ENCODE data around the gene HERPUD1. TPM values are rescaled to one million over a fixed set of nuclear protein-coding genes. Genes with fewer than 3 reads are reported as not detected.
A peak's percentile ranks its signal among the peaks of the same experiment; 100 is the strongest.

HERPUD1 gene
- total and polyA plus RNA-seq, 2 of the 13 experiments (the other 11 are each of a cell fraction or from before 2014, with no cell fraction given), result 96.2 to 323 TPM

DNA sequence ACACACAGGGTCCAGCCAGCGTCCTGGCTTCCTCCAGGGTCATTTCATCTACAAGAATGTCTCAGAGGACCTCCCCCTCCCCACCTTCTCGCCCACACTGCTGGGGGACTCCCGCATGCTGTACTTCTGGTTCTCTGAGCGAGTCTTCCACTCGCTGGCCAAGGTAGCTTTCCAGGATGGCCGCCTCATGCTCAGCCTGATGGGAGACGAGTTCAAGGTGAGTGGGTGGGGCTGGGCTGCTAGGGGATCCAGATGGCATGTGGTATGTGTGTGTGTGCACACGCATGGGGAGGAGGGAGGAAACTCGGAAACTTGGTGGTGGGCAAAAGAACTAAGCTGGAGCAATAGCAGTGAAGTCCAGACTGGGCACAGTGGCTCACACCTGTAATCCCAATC, 41.4 kb downstream of the HERPUD1 start (continued):
- TF ChIP-seq HES4 (CRISPR knock-in tag; IDR thresholded peaks at IDR 0.05; ENCODE audit: borderline replicate concordance) (no peak), BRD4 (CRISPR knock-in tag; IDR thresholded peaks at IDR 0.05) (no peak), THAP8 (CRISPR knock-in tag; IDR thresholded peaks at IDR 0.05; ENCODE audit: borderline replicate concordance) (no peak), IRX3 (CRISPR knock-in tag; IDR thresholded peaks at IDR 0.05; ENCODE audit: borderline replicate concordance, low read depth) (no peak), ZNF75D (CRISPR knock-in tag; IDR thresholded peaks at IDR 0.05; ENCODE audit: borderline replicate concordance) (no peak), ZNF790 (CRISPR knock-in tag; IDR thresholded peaks at IDR 0.05; ENCODE audit: borderline replicate concordance) (no peak), TOPORS (CRISPR knock-in tag; IDR thresholded peaks at IDR 0.05) (no peak), ZNF781 (CRISPR knock-in tag; IDR thresholded peaks at IDR 0.05; ENCODE audit: borderline replicate concordance, not compliant biosample characterization) (no peak), ZNF530 (CRISPR knock-in tag; IDR thresholded peaks at IDR 0.05; ENCODE audit: low read depth) (no peak), SPEN (CRISPR knock-in tag; IDR thresholded peaks at IDR 0.05; ENCODE audit: low read depth) (no peak; the same call in 1 of the 2 replicates), XBP1 (CRISPR knock-in tag; IDR thresholded peaks at IDR 0.05) (no peak), CHD2 (IDR thresholded peaks at IDR 0.05; ENCODE audit: low read depth, low read length) (no peak), ZKSCAN8 (CRISPR knock-in tag; IDR thresholded peaks at IDR 0.05; ENCODE audit: borderline replicate concordance) (0 out of 2 replicates have a peak, but pooled peaks have one; percentile 20), ZMYM4 (CRISPR knock-in tag; IDR thresholded peaks at IDR 0.05) (no peak), MTA3 (CRISPR knock-in tag; IDR thresholded peaks at IDR 0.05) (no peak), HOXD1 (CRISPR knock-in tag; IDR thresholded peaks at IDR 0.05) (no peak), ZNF484 (CRISPR knock-in tag; IDR thresholded peaks at IDR 0.05; ENCODE audit: borderline replicate concordance, low read depth) (no peak), KAT2B (IDR thresholded peaks at IDR 0.05; ENCODE audit: borderline replicate concordance, low read depth, low read length) (no peak), SRSF4 (IDR thresholded peaks at IDR 0.05; ENCODE audit: low read depth, low read length, poor library complexity, severe bottlenecking) (no peak), RELA (CRISPR knock-in tag; IDR thresholded peaks at IDR 0.05) (no peak), FOXA1 (IDR thresholded peaks at IDR 0.05) (no peak), FOXA1 (CRISPR knock-in tag; IDR thresholded peaks at IDR 0.05) (no peak), ZNF619 (CRISPR knock-in tag; IDR thresholded peaks at IDR 0.05) (0 out of 2 replicates have a peak, but pooled peaks have one; percentile 54), SOX5 (CRISPR knock-in tag; IDR thresholded peaks at IDR 0.05; ENCODE audit: borderline replicate concordance) (0 out of 2 replicates have a peak, but pooled peaks have one; percentile 29), ZNF883 (CRISPR knock-in tag; IDR thresholded peaks at IDR 0.05; ENCODE audit: not compliant biosample characterization) (no peak), MAFG (CRISPR knock-in tag; IDR thresholded peaks at IDR 0.05) (no peak), SMARCC2 (IDR thresholded peaks at IDR 0.05) (no peak), NFKB2 (CRISPR knock-in tag; IDR thresholded peaks at IDR 0.05; ENCODE audit: borderline replicate concordance) (peak; percentile 48; the same call in 1 of the 2 replicates), BATF2 (CRISPR knock-in tag; IDR thresholded peaks at IDR 0.05) (no peak), ZNF451 (CRISPR knock-in tag; IDR thresholded peaks at IDR 0.05) (0 out of 2 replicates have a peak, but pooled peaks have one; percentile 37), MBNL3 (CRISPR knock-in tag; conservative IDR thresholded peaks at IDR 0.05) (no peak)
- TF ChIP-seq, protein P1, sequence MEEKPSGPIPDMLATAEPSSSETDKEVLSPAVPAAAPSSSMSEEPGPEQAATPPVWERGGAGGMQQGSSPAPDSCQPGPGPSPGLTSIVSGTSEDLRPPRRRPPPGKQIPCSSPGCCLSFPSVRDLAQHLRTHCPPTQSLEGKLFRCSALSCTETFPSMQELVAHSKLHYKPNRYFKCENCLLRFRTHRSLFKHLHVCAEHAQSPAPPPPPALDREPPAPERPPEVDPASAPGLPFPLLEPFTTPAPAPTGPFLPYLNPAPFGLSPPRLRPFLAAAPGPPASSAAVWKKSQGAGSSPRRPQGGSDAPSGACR (CRISPR knock-in tag; IDR thresholded peaks at IDR 0.05), result no peak
